Epithelial cell of proximal tubule (primary cell): ENCODE results near the gene TKT. TPM values are rescaled to one million over a fixed set of nuclear protein-coding genes. Genes with fewer than 3 reads are reported as not detected.

Experiments
- DNase-seq: peaks from one replicate; pipeline ENCODE4 v3.0.0-alpha.2; 2011; ENCODE audit warnings: low read depth
- H3K4me3 ChIP-seq: 2 replicates; pipeline ENCODE4 v1.5.1; 2011; ENCODE audit warnings: low read depth, mild to moderate bottlenecking, low read length
- CTCF ChIP-seq: conservative IDR thresholded peaks from 2 replicates; pipeline ENCODE4 v1.5.1; 2012; ENCODE audit warnings: low read depth, mild to moderate bottlenecking, low read length
- total RNA-seq: library from RNA; depleted of rRNA; stranded (reverse); fragments of >200 nt; gene quantifications from 2 replicates; pipeline ENCODE4 v1.2.3, GENCODE V29; 2015

Gene TKT
- total RNA-seq, 1 donor from 2014 or later = 403 TPM

GRCh38 chr3:53180305-53181023 lies 75.4 kb downstream of the TKT start:
- no peak overlapping the region for H3K4me3 ChIP-seq
- no peak for DNase-seq
- TF ChIP-seq CTCF = no peak

- DNase-seq = no peak
- no peak overlapping the region for H3K4me3 ChIP-seq
- TF ChIP-seq CTCF = no peak
These were observed 76.2 kb downstream of the TKT start for GRCh38 chr3:53179580-53179979.

GRCh38 chr3:53178246-53178645 lies 77.6 kb downstream of the TKT start:
- DNase-seq = no peak
- TF ChIP-seq CTCF = no peak
- no peak overlapping the region for H3K4me3 ChIP-seq

- no peak overlapping the region for H3K4me3 ChIP-seq
- TF ChIP-seq CTCF = no peak
These were observed 79.9 kb downstream of the TKT start for GRCh38 chr3:53175613-53176540.

More at GRCh38 chr3:53175613-53176540, 79.9 kb downstream of the TKT start:
- DNase-seq = no peak

Other genes starting within 250 kb of the TKT start
- gene SFMBT1, start 209.9 kb downstream of the TKT start, total RNA-seq = 1.8 and 8.3 TPM in 2 replicates
- gene RFT1, start 125.6 kb downstream of the TKT start, total RNA-seq = 25.1 and 29.2 TPM in 2 replicates
- gene PRKCD, start 94.8 kb downstream of the TKT start, total RNA-seq = 4.0 and 9.3 TPM in 2 replicates
- gene DCP1A, start 91.5 kb upstream of the TKT start, total RNA-seq = 8.8 and 12.2 TPM in 2 replicates
- gene CACNA1D, start 238.6 kb upstream of the TKT start, total RNA-seq = 0.07 and 1.9 TPM in 2 replicates